Stimulated activated CD4-positive, alpha-beta T cell treated with anti-CD3 and anti-CD28 coated beads, TNF-alpha, amount 100 ng/mL, for 4 hours (primary cell): ENCODE data around the gene ESYT1.
A peak's percentile ranks its signal among the peaks of the same experiment; 100 is the strongest.

Experiments used
- DNase-seq, 3 experiments: peaks; one replicate each; pipeline ENCODE4 v3.0.0-alpha.2; 2020; ENCODE audit warnings: low read depth in 3 of 3

The ESYT1 gene

GRCh38 chr12:56128670-56129205 lies 671 bp downstream of the ESYT1 start:
- no peak for DNase-seq

DNA sequence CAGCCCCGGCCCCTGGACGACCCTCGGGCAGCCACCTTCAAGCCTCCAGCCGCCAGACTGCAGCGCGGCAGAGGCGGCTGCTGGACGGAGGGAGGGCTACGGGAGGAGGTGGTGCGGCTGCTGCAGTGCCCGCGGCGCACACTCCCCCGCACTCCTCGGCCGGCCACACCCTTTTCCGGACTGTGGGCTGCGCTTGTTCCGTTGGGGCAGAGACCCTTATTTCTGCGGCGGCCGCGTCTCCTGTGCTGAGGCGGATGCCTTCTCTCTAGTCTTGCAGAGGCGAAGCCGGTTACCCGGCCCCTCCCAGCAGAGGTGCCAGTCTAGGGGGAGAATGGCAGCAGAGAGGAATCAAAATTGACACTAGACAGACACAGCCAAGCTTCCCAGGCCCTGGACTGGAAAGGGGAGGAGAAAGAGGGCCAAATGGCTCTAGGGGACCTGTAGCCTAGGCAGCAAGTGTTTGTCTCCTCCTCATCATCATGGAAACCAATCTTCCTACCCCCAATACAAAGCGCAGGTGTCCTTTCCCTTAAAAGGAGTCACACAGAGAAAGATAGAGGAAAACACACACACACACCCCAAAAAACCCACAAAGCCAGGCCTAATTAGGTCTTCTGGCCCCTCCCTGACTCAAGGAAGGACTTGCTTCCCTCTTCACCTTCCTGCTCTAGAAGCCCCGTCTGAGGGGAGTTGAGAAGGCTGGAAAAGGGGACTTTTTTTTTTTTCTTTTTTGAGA lies 1.3 kb downstream of the ESYT1 start:
- DNase-seq, result peak; percentile 35 to 53 (median 38)

- DNase-seq, result no peak
Measured at GRCh38 chr12:56129942-56130495, 2.0 kb downstream of the ESYT1 start.

DNA sequence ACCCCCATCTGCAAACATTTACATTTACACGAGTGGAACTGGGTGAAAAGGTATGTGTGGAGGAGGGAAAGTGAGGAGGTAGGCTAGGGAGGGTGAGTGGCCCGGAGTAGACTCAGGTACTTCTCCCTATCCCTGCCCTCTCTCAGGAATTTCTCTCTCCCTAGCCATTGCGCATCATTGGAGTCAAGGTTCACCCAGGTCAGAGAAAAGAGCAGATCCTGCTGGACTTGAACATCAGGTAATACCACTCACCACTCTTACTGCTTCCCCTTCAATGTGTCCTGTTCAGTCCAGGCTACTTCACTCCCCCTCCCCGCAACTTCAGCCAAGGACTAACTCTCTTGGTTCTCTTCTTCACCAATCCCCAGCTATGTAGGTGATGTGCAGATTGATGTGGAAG lies 2.8 kb downstream of the ESYT1 start:
- no peak for DNase-seq

- DNase-seq, result no peak
Measured at GRCh38 chr12:56134897-56135296, 6.8 kb downstream of the ESYT1 start.

DNA sequence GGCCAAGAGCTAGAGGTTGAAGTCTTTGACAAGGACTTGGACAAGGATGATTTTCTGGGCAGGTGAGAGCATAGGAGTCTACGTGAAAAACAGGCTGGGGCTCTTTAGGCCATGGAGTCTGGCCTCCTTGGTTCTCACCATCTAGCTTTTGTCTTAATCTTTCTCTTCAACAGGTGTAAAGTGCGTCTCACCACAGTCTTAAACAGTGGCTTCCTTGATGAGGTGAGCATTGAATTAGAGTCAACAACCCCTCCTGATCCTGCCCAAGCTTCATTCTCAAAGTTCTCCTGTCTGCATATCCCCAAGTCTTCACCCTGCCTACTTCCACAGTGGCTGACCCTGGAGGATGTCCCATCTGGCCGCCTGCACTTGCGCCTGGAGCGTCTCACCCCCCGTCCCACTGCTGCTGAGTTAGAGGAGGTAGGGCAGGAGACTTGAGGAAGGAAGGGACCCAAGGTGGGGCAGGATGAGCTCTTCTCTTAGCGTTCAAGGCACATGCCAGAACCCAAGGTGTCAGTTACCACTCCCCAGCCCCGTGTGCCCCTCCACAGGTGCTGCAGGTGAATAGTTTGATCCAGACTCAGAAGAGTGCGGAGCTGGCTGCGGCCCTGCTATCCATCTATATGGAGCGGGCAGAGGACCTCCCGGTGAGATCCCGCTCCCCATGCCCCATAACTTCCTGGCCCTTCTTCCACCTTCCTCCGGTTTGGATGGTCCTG lies 9.9 kb downstream of the ESYT1 start:
- no peak for DNase-seq

DNA sequence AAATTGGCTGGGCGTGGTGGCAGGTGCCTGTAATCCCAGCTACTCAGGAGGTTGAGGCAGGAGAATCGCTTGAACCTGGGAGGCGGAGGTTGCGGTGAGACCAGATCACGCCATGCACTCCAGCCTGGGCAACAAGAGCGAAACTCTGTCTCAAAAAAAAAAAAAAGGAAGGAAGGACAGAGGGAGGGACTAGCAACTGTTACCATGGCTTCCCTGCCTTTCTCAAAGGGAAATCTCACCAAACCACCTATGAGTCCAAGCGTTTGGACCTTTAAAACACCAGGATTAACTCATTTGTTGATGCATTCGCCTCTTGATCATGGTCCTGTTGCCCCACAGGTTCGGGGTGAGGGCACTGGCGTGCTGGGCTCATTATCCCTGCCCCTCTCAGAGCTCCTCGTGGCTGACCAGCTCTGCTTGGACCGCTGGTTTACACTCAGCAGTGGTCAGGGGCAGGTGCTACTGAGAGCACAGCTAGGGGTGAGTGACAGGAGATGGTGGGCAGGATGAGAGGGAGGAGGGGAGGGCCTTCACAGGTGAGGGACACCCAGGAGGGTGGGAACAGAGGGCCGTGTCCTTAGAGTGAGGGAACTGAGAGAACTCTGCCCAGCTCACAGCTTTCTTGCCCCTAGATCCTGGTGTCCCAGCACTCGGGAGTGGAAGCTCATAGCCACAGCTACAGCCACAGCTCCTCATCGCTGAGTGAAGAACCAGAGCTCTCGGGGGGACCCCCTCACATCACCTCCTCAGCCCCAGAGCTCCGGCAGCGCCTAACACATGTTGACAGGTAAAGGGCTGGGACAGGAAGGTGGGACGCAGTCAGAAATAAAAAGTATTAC lies 14.1 kb downstream of the ESYT1 start:
- no peak for DNase-seq

GRCh38 chr12:56143217-56143616 lies 15.2 kb downstream of the ESYT1 start:
- DNase-seq, result no peak

DNA sequence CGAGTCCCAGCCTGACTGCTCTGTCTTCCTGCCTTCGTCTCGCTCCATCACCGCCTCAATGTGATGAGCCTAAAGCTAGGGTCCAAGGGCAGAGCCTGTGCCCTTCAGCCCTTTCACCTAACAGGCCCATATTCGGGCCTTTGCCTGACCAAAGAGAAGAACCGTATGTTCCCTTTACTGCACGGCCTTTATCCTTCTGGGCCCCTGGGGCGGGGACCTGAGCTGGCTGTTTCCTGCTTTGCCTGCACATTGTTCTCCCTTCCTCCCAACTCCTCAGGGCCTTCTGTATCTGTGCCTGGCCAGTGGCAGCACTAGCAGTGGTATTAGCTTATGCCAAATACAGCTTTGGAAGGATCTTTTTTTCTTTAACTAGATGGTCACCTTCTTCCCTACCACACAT lies 15.8 kb downstream of the ESYT1 start:
- no peak for DNase-seq

GRCh38 chr12:56145217-56145616 lies 17.1 kb downstream of the ESYT1 start:
- no peak for DNase-seq

GRCh38 chr12:56146492-56147460 lies 18.7 kb downstream of the ESYT1 start:
- no peak for DNase-seq

GRCh38 chr12:56150563-56150962 lies 22.5 kb downstream of the ESYT1 start:
- no peak for DNase-seq

DNA sequence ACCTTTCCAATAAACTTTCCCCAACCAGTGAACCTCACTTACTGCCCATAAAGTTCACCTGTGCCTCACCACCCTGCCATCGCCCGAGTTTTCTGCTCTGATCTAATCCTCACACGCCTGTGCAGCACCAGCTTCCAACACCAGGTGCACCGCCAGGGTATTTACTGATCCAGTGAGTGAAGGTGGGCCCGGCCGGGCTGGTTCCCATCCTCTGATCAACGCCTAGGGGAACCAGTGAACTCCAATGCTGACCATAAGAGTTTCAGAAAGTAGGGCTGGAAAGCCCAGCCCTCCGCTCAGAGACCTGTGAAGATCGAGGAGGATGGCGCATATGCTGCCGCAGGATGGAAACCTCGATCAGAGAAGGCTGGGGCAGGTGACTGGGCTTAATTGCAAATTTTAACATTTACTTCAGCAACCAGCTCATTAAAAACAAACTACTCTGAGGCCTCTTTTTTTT lies 23.6 kb downstream of the ESYT1 start:
- DNase-seq, result peak; percentile 36 to 53 (median 42)

- peak; percentile 84 to 87 (median 86) for DNase-seq
Measured at GRCh38 chr12:56152132-56152755, 24.2 kb downstream of the ESYT1 start, which contains the start of gene MYL6B. Gene MYL6B (plus strand): TSS chr12:56152587. CDS start chr12:56153919, 1,332 bp downstream.

DNA sequence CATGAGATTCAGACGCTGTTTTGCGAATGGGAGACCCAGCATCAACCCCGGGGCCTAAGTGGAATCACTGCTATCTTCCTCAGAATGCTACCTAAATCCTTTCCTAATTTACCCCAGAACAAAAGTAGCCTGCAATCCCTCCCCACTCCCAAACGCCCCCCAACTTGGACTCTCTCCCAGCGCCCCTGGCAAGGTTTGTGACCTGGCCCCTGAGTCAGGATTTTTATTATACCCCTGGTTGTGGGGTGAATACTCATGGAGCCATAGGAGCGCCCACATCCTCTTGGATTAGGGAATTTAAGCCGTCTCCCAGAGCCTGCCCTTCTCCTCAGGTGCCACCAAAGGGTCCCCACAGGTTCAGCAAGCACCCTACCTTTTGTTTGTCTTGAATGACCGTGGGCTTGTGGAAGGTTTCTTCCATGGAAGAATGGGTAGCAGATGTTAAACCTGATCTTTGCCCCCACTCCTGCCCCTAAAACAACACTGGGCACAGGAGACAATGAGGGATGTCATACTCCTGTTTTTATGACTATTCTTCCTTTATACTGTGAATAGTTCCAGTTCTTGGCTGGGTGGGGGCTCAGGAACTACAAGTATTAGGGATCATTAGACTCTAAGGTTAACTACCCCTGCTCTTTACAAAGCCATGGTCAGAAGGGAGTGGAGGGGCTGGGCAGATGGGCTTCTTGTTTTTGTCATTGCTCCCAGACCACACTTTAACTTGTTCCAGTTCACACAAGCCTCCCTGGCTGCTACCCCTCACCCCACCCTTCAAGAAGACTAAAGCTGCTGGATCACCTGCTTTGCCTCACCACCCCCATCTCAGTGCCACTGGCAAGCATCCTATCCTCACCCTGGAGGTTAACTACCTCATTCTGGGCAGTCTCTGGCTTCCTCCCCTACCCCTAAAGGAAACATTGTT lies 24.9 kb downstream of the ESYT1 start:
- no peak for DNase-seq

- no peak for DNase-seq
Measured at GRCh38 chr12:56153678-56154065, 25.6 kb downstream of the ESYT1 start.

DNA sequence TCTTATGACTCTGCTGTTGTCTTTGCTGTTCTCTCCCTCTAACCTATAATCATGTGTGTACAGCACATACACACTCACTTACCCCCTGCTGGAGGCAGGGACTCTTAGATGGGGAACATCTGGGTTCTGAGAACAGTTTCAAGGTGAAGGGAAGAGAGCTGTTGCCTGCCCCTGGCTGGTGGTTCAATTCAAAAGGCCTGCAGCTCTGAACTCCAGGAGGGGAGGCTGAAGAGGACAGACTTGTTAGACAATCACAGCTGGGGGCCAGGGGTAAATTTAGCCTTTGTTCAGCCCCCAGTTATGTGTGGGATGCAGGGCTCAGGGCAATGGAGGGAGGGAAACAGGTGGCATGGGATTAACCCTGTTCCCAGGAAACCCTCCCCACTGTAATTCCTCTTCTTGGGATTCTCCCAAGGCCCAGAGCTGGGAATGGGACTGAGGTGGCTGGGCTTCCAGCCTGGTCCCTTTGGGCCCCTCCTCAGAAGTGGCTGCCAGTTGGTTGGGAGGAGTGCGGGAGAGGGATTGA lies 26.2 kb downstream of the ESYT1 start:
- DNase-seq, result no peak

DNA sequence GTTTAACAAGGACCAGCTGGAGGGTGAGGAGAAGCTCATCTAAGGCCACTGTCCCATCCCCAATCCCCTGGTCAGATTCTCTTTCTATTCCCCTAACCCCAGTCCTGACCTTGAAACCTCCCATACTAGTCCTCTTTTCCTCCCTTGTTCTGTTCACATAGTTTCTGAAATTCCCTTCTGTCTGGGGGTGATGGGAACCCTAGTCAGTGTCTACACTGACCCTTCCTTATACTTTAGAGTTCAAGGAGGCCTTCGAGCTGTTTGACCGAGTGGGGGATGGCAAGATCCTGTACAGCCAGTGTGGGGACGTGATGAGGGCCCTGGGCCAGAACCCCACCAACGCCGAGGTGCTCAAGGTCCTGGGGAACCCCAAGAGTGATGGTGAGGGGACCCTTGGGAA lies 26.8 kb downstream of the ESYT1 start:
- no peak for DNase-seq
